HepG2 (cell line): Measurements from ENCODE around the gene GDI1. TPM values are rescaled to one million over a fixed set of nuclear protein-coding genes. Genes with fewer than 3 reads are reported as not detected.

ENCODE experiments used
- ATAC-seq: fragments of 200-7000 bp; cut with Tn5 transposase; 3 replicates; pipeline ENCODE4 v1.9.1; 2020; ENCODE audit warnings: mild to moderate bottlenecking, moderate library complexity
- BruUV-seq: library from RNA; stranded (reverse); fragments of 400-500 nt; replicated peaks from 2 replicates; lab custom pipeline; 2021; lab: Mats Ljungman, UMichigan
- CTCF ChIA-PET: fragments of 300-600 bp; formaldehyde crosslinking; extraction: SDS; loops from one replicate; lab custom pipeline; 2021; ENCODE audit warnings: low total read pairs, inconsistent platforms, low intra/inter-chr PET ratio; lab: Yijun Ruan, JAX
- POLR2A ChIA-PET: fragments of 350-600 bp; sonication (Branson Sonifier 250); formaldehyde crosslinking; loops from one replicate; lab custom pipeline; 2020; ENCODE audit warnings: antibody characterized with exemption, inconsistent platforms; lab: Yijun Ruan, JAX
- DNase-seq: peaks from one replicate; pipeline ENCODE4 v3.0.0-alpha.2; 2015; ENCODE audit warnings: low spot score
- FAIRE-seq: peaks from 3 replicates; lab custom pipeline; 2011; peaks lifted over from hg19 to GRCh38; lab: Jason Lieb, UNC
- H2AFZ ChIP-seq: one replicate; pipeline ENCODE4 v1.6.1; 2011; ENCODE audit warnings: low read length, inconsistent platforms
- H3K27ac ChIP-seq: fragments of 300-600 bp; 3 replicates; pipeline ENCODE4 v1.8.0; 2011; ENCODE audit warnings: mixed run types, mild to moderate bottlenecking, mixed read lengths, low read length, inconsistent platforms; ENCODE audit not compliant: insufficient read depth; ENCODE audit errors: extremely low read length
- H3K27me3 ChIP-seq, 2 experiments: fragments of 200-600 bp in 1 of 2; 2 replicates in 1 of 2; 3 replicates in 1 of 2; pipeline versions ENCODE4 v1.6.0 to v1.8.0; 2011; ENCODE audit warnings: low read length in 2 of 2, mild to moderate bottlenecking in 2 of 2, moderate library complexity in 2 of 2, inconsistent platforms in 1 of 2; ENCODE audit not compliant: insufficient read depth in 2 of 2, control insufficient read depth in 1 of 2
- H3K36me3 ChIP-seq, 2 experiments: fragments of 200-600 bp in 1 of 2; replicated peaks in 1 of 2; 2 replicates in 1 of 2; 3 replicates in 1 of 2; pipeline versions ENCODE4 v1.5.1 to v1.8.0; 2011; ENCODE audit warnings: low read length in 2 of 2, inconsistent platforms in 1 of 2; ENCODE audit not compliant: insufficient read depth in 2 of 2, control insufficient read depth in 1 of 2
- H3K4me1 ChIP-seq: 2 replicates; pipeline ENCODE4 v1.5.1; 2012; ENCODE audit warnings: low read length, inconsistent platforms; ENCODE audit not compliant: insufficient read depth
- H3K4me2 ChIP-seq: 2 replicates; pipeline ENCODE4 v1.6.0; 2011; ENCODE audit warnings: low read depth, low read length, inconsistent platforms
- H3K4me3 ChIP-seq, 3 experiments: fragments of 200-600 bp in 1 of 3; sonication (generic), shearing (Covaris generic) in 1 of 3; replicated peaks in 1 of 3; 2 replicates each; pipeline ENCODE4 v1.5.1; 2011 to 2016; ENCODE audit warnings: low read length in 3 of 3, inconsistent platforms in 2 of 3, low read depth in 2 of 3, mild to moderate bottlenecking in 2 of 3, control low read depth in 1 of 3, mixed read lengths in 1 of 3; ENCODE audit not compliant: insufficient read depth in 1 of 3
- H3K79me2 ChIP-seq: one replicate; pipeline ENCODE4 v1.6.1; 2011; ENCODE audit warnings: low read length, inconsistent platforms; ENCODE audit not compliant: insufficient read depth
- H3K9ac ChIP-seq: 2 replicates; pipeline ENCODE4 v1.6.0; 2011; ENCODE audit warnings: mild to moderate bottlenecking, low read depth, low read length, inconsistent platforms; ENCODE audit not compliant: insufficient read depth
- H3K9me3 ChIP-seq: 2 replicates; pipeline ENCODE4 v1.5.1; 2012; ENCODE audit warnings: mild to moderate bottlenecking, low read length
- H4K20me1 ChIP-seq: 2 replicates; pipeline ENCODE4 v1.6.0; 2011; ENCODE audit warnings: inconsistent platforms, mild to moderate bottlenecking, low read length, moderate library complexity; ENCODE audit not compliant: insufficient read depth
- ARNT ChIP-seq: fragments of 450-650 bp; IDR thresholded peaks from 2 replicates; pipeline ENCODE4 v1.6.1; 2017
- FOXK2 ChIP-seq: fragments of 450-650 bp; IDR thresholded peaks from 2 replicates; pipeline ENCODE4 v1.6.1; 2016
- GABPB1 ChIP-seq: IDR thresholded peaks from 2 replicates; pipeline ENCODE4 v1.6.1; 2016; ENCODE audit warnings: mild to moderate bottlenecking, missing genetic modification reagents, moderate library complexity, missing compliant biosample characterization
- GLI4 ChIP-seq: sonication (generic); formaldehyde crosslinking; IDR thresholded peaks from 2 replicates; pipeline ENCODE4 v1.5.1; 2020; ENCODE audit warnings: missing genetic modification reagents, mild to moderate bottlenecking, moderate library complexity, borderline replicate concordance
- HCFC1 ChIP-seq: fragments of 150-350 bp; IDR thresholded peaks from 2 replicates; pipeline ENCODE4 v1.6.1; 2014; ENCODE audit warnings: low read depth, low read length
- HNRNPH1 ChIP-seq: fragments of 200-400 bp; formaldehyde crosslinking; optimal IDR thresholded peaks from 2 replicates; pipeline ENCODE3; 2017; ENCODE audit warnings: mild to moderate bottlenecking, low read depth, low read length
- IRF2 ChIP-seq: IDR thresholded peaks from 2 replicates; pipeline ENCODE4 v1.6.1; 2018; ENCODE audit warnings: missing genetic modification reagents, missing compliant biosample characterization
- KAT8 ChIP-seq: IDR thresholded peaks from 2 replicates; pipeline ENCODE4 v1.6.1; 2016; ENCODE audit warnings: missing genetic modification reagents, missing compliant biosample characterization
- NKX3-1 ChIP-seq: sonication (generic); formaldehyde crosslinking; IDR thresholded peaks from 2 replicates; pipeline ENCODE4 v1.5.0; 2020; ENCODE audit warnings: missing genetic modification reagents
- PHB2 ChIP-seq: fragments of 450-650 bp; IDR thresholded peaks from 2 replicates; pipeline ENCODE4 v1.6.1; 2018; ENCODE audit not compliant: partially characterized antibody
- PHF8 ChIP-seq: sonication (generic); formaldehyde crosslinking; IDR thresholded peaks from 2 replicates; pipeline ENCODE4 v1.5.0; 2020; ENCODE audit warnings: missing genetic modification reagents
- POLR2AphosphoS5 ChIP-seq: IDR thresholded peaks from 2 replicates; pipeline ENCODE4 v1.6.1; 2012; ENCODE audit warnings: low read depth, low read length
- REL ChIP-seq: sonication (generic); formaldehyde crosslinking; conservative IDR thresholded peaks from 2 replicates; pipeline ENCODE4 v1.8.0; 2022; ENCODE audit warnings: mild to moderate bottlenecking, missing genetic modification reagents, moderate library complexity
- RFX3 ChIP-seq: IDR thresholded peaks from 2 replicates; pipeline ENCODE4 v1.6.1; 2016; ENCODE audit warnings: missing biosample characterization, missing genetic modification reagents
- SAP130 ChIP-seq: IDR thresholded peaks from 2 replicates; pipeline ENCODE4 v1.6.1; 2016; ENCODE audit warnings: low read depth
- SRF ChIP-seq: IDR thresholded peaks from 2 replicates; pipeline ENCODE4 v1.6.1; 2011; ENCODE audit warnings: mild to moderate bottlenecking, low read depth, low read length, moderate library complexity
- SRSF1 ChIP-seq: fragments of 200-400 bp; formaldehyde crosslinking; optimal IDR thresholded peaks from 2 replicates; pipeline ENCODE3; 2017; ENCODE audit warnings: mild to moderate bottlenecking, low read depth, low read length, moderate library complexity
- THAP11 ChIP-seq: IDR thresholded peaks from 2 replicates; pipeline ENCODE4 v1.6.1; 2016; ENCODE audit warnings: missing biosample characterization, missing genetic modification reagents
- ZBTB4 ChIP-seq: sonication (generic); formaldehyde crosslinking; IDR thresholded peaks from 2 replicates; pipeline ENCODE4 v1.4.0; 2020; ENCODE audit warnings: missing genetic modification reagents, mild to moderate bottlenecking, borderline replicate concordance
- ZNF614 ChIP-seq: IDR thresholded peaks from 2 replicates; pipeline ENCODE4 v1.6.1; 2018; ENCODE audit warnings: missing biosample characterization, missing genetic modification reagents, inconsistent platforms, borderline replicate concordance
- ZNF674 ChIP-seq: sonication (generic); formaldehyde crosslinking; IDR thresholded peaks from 2 replicates; pipeline ENCODE4 v1.5.0; 2020; ENCODE audit warnings: low read depth, mild to moderate bottlenecking, missing genetic modification reagents
- WGBS: methylation state at CpG from one replicate; pipeline ENCODE4 v1.1.6; 2017; ENCODE audit warnings: low lambda C conversion rate; 5-methylcytosine and 5-hydroxymethylcytosine counted together
- in situ Hi-C: cut with HindIII; loops from 2 replicates; pipeline ENCODE4 v1.10.0; 2017; ENCODE audit warnings: low pct_unique_long_range_greater_than_20kb; ENCODE audit not compliant: extremely low pct_ligation_motif_present
- intact Hi-C: fragments of 100-400 bp; cut with micrococcal nuclease; formaldehyde crosslinking; loops from one replicate; pipeline ENCODE4 v1.10.0; 2022; ENCODE audit not compliant: unreplicated experiment
- polyA plus RNA-seq, 8 experiments: library from polyadenylated mRNA; depleted of rRNA in 3 of 8; stranded (reverse) in 7 of 8; unstranded in 1 of 8; fragments of >200 nt; fragmentation: Illumina TruSeq in 4 of 8; extraction: Trizol in 4 of 8; gene quantifications; 2 replicates each; pipeline versions ENCODE4 v1.2.1 to v1.2.3, GENCODE V29; 2011 to 2016; ENCODE audit warnings: low read depth in 4 of 8, missing spikeins in 1 of 8, mixed read lengths in 1 of 8; ENCODE audit not compliant: insufficient read depth in 1 of 8
- total RNA-seq, 5 experiments: library from RNA; depleted of rRNA; stranded (reverse); fragments of >200 nt; fragmentation: Illumina TruSeq; extraction: Trizol; gene quantifications; 2 replicates each; pipeline ENCODE4 v1.2.3, GENCODE V29; 2016; ENCODE audit warnings: low read depth in 1 of 5

Gene GDI1
- total and polyA plus RNA-seq, 2 of the 13 experiments (the other 11 are each of a cell fraction or from before 2014, with no cell fraction given): 17.4 to 105 TPM

- TF ChIP-seq THAP11 (CRISPR knock-in tag) (no peak), SAP130 (peak; percentile 47), KAT8 (CRISPR knock-in tag) (no peak), ARNT (no peak), REL (CRISPR knock-in tag) (no peak), PHB2 (no peak), POLR2AphosphoS5 (peak; percentile 6; the same call in 1 of the 2 replicates), NKX3-1 (CRISPR knock-in tag) (no peak)
Observed at GRCh38 chrX:154396973-154397887, 39.7 kb upstream of the GDI1 start (continued).

DNA sequence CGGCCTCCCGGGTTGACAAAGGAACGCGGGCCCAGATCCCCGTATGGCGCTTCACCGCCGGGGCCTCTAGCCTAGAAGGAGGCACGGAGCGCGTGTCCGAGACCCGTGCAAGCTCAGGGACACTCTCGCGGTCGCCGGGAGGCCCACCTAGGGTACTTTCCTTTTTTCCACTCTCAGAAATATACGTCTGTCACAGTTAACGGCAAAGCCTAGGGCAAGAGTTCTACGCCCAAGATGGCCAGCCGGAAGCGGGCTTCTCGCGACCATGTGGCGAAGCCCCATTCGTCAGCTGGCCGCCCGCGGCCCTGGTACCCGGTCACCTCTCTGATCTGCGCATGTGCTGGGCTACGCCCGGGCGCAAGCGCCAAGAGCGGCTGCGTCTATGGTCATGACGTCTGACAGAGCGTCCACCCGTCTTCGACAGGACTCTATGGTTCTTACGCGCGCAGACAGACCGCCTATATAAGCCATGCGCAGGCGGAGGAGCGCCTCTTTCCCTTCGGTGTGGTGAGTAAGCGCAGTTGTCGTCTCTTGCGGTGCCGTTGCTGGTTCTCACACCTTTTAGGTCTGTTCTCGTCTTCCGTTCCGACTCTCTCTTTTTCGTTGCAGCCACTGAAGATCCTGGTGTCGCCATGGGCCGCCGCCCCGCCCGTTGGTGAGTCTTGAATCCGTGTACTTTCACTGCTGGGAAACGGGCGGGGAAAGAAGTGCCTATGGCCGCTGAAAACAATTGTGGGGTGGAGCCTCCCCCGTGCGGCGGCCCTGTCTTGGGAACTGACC is 38.9 kb upstream of the GDI1 start, which contains the start of gene RPL10:
Gene RPL10 (plus strand): TSS at position 490 of the 780 bp plus-strand sequence. CDS start 143 bp downstream, at position 633.
- POLR2A ChIA-PET: interaction anchor here (0.8 to 6.3 kb wide), 26 partner anchors 12 to 144 kb away, joined by 3 to 75 read pairs (median 5); partner anchors contain the start of genes ATP6AP1, DNASE1L1, EMD and FAM3A
- Histone ChIP-seq H3K27ac (peak within 1 kb of the TSS; percentile 98), H3K36me3 (peaks cover 6 to 22% of the 10 kb centered on the region in 2 experiments; a peak in 4 of 5 replicates), H3K27me3 (no peaks in the 10 kb centered on the region; a peak in 1 of 5 replicates), H3K79me2 (peaks cover 21% of the 10 kb centered on the region), H3K9me3 (no peaks in the 10 kb centered on the region), H3K9ac (peak within 1 kb of the TSS; percentile 97), H2AFZ (no peak within 1 kb of the TSS), H3K4me3 (peak within 1 kb of the TSS; percentile 73 to 85 (median 85)), H3K4me2 (peak within 1 kb of the TSS; percentile 97), H4K20me1 (peaks cover 21% of the 10 kb centered on the region; the same call in 1 of the 2 replicates), H3K4me1 (peaks cover 32% of the 10 kb centered on the region)
- in situ Hi-C loops (no loop called here), intact Hi-C loops (no loop called here)
- ATAC-seq: peak; percentile 49
- peak; percentile 67 for FAIRE-seq
- DNase-seq: peak; percentile 92
- WGBS: 0% methylated on average over 2 of the region's 69 CpGs
- TSS peak; percentile 86 for BruUV-seq
- CTCF ChIA-PET: no interaction called here
- no peak for TF ChIP-seq HNRNPH1
- no peak for TF ChIP-seq ZBTB4 (CRISPR knock-in tag)
- TF ChIP-seq GABPB1 (CRISPR knock-in tag): peak; percentile 89
- no peak for TF ChIP-seq FOXK2
- TF ChIP-seq SRF: peak; percentile 89
- TF ChIP-seq PHF8: peak; percentile 73; the same call in 1 of the 2 replicates
- TF ChIP-seq SRSF1: no peak
- TF ChIP-seq GLI4 (CRISPR knock-in tag): no peak; the same call in 1 of the 2 replicates
- peak; percentile 56 for TF ChIP-seq SAP130
- TF ChIP-seq ZNF614: no peak
- 0 out of 2 replicates have a peak, but pooled peaks have one; percentile 13 for TF ChIP-seq RFX3
- TF ChIP-seq IRF2 (CRISPR knock-in tag): peak; percentile 85; the same call in 1 of the 2 replicates
- TF ChIP-seq HCFC1: peak; percentile 29; the same call in 1 of the 2 replicates
- TF ChIP-seq ZNF674: 0 out of 2 replicates have a peak, but pooled peaks have one; percentile 9
